ENCODE results near the gene SLC17A4.

Gene SLC17A4

GRCh38 chr6:25750906-25751305 lies 3.6 kb upstream of the SLC17A4 start:
- DNase-seq (ENCODE audit: low spot score): no peak

- no peak for DNase-seq (ENCODE audit: low spot score)
Measured at GRCh38 chr6:25753079-25753478, 1.5 kb upstream of the SLC17A4 start.

- no peak for DNase-seq (ENCODE audit: low spot score)
Measured at GRCh38 chr6:25755483-25755882, 941 bp downstream of the SLC17A4 start.

GRCh38 chr6:25756382-25757363 lies 2.1 kb downstream of the SLC17A4 start:
- no peak for DNase-seq (ENCODE audit: low spot score)

GRCh38 chr6:25757936-25758642 lies 3.5 kb downstream of the SLC17A4 start:
- no peak for DNase-seq (ENCODE audit: low spot score)

- no peak for DNase-seq (ENCODE audit: low spot score)
Measured at GRCh38 chr6:25764611-25765010, 10.1 kb downstream of the SLC17A4 start.

- DNase-seq (ENCODE audit: low spot score): no peak
Measured at GRCh38 chr6:25768566-25768965, 14.0 kb downstream of the SLC17A4 start.

GRCh38 chr6:25769983-25770382 lies 15.4 kb downstream of the SLC17A4 start:
- no peak for DNase-seq (ENCODE audit: low spot score)

- DNase-seq (ENCODE audit: low spot score): no peak
Measured at GRCh38 chr6:25774120-25774715, 19.7 kb downstream of the SLC17A4 start.

- DNase-seq (ENCODE audit: low spot score): no peak
Measured at GRCh38 chr6:25777031-25777430, 22.5 kb downstream of the SLC17A4 start.

- DNase-seq (ENCODE audit: low spot score): no peak
Measured at GRCh38 chr6:25777856-25778649, 23.5 kb downstream of the SLC17A4 start.

GRCh38 chr6:25781134-25781533 lies 26.6 kb downstream of the SLC17A4 start:
- DNase-seq (ENCODE audit: low spot score): no peak

GRCh38 chr6:25787428-25787827 lies 32.9 kb downstream of the SLC17A4 start:
- DNase-seq (ENCODE audit: low spot score): no peak

- peak; percentile 7 for DNase-seq (ENCODE audit: low spot score)
Measured at GRCh38 chr6:25788305-25788922, 33.9 kb downstream of the SLC17A4 start.

GRCh38 chr6:25789475-25789874 lies 34.9 kb downstream of the SLC17A4 start:
- DNase-seq (ENCODE audit: low spot score): no peak

- DNase-seq (ENCODE audit: low spot score): no peak
Measured at GRCh38 chr6:25792016-25792415, 37.5 kb downstream of the SLC17A4 start.

- DNase-seq (ENCODE audit: low spot score): no peak
Measured at GRCh38 chr6:25793970-25794369, 39.4 kb downstream of the SLC17A4 start.

- DNase-seq (ENCODE audit: low spot score): no peak
Measured at GRCh38 chr6:25794784-25795183, 40.2 kb downstream of the SLC17A4 start.

- DNase-seq (ENCODE audit: low spot score): no peak
Measured at GRCh38 chr6:25801436-25801835, 46.9 kb downstream of the SLC17A4 start.

- no peak for DNase-seq (ENCODE audit: low spot score)
Measured at GRCh38 chr6:25804804-25805203, 50.3 kb downstream of the SLC17A4 start.

GRCh38 chr6:25815194-25815593 lies 60.7 kb downstream of the SLC17A4 start:
- DNase-seq (ENCODE audit: low spot score): no peak

Data from Ammon's horn (tissue), 1 donor.